Stimulated activated CD8-positive, alpha-beta memory T cell treated with anti-CD3 and anti-CD28 coated beads, Interleukin-12 subunit alpha, Interleukin-12 subunit beta, amount 100 ng/mL, for 24 hours (primary cell): ENCODE data around the gene TDRD5.
"Not testable (repeated sequence)": the region's sequence is repeated elsewhere in the genome, so short reads cannot be mapped to it uniquely, and the experiment has no call there.

ENCODE experiments used
- DNase-seq: peaks from one replicate; pipeline ENCODE4 v3.0.0-alpha.2; 2020; ENCODE audit errors: extremely low read depth

Gene TDRD5

DNA sequence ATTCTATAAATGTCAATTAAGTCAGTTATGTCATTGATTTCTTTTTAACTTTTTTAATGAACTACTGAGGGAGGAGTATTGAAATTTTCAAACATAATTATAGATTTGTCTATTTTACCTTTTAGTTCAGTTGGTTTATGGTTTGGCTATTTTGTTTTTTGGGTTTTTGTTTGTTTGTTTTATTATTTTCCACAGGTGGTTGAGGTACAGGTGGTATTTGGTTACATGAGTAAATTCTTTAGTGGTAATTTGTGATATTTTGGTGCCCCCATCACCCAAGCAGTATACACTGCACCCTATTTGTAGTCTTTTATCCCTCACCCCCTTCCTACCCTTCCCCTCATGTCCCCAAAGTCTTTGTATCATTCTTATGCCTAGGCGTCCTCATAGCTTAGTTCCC, 9.5 kb downstream of the TDRD5 start:
- no peak for DNase-seq

DNA sequence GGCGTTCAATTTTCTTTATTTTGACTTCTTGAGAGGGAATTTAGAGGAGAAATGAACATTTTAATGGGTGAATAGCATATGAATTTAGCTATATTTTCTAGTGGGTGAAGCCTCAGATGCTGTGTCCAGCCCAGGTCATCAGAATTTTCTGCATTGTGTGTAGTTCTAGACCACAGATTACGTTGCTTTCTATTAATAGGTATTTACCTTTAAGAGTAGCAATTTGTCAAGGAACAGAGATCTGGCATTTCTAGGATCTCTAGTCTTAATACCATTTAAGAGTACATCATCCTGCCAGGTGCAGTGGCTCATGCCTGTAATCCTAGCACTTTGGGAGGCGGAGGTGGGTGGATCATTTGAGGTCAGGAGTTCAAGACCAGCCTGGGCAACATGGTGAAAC, 20.7 kb downstream of the TDRD5 start:
- no peak for DNase-seq

- DNase-seq = no peak
Observed at GRCh38 chr1:179630719-179631118, 39.1 kb downstream of the TDRD5 start.

GRCh38 chr1:179632868-179633267, 41.2 kb downstream of the TDRD5 start:
- DNase-seq = no peak

DNA sequence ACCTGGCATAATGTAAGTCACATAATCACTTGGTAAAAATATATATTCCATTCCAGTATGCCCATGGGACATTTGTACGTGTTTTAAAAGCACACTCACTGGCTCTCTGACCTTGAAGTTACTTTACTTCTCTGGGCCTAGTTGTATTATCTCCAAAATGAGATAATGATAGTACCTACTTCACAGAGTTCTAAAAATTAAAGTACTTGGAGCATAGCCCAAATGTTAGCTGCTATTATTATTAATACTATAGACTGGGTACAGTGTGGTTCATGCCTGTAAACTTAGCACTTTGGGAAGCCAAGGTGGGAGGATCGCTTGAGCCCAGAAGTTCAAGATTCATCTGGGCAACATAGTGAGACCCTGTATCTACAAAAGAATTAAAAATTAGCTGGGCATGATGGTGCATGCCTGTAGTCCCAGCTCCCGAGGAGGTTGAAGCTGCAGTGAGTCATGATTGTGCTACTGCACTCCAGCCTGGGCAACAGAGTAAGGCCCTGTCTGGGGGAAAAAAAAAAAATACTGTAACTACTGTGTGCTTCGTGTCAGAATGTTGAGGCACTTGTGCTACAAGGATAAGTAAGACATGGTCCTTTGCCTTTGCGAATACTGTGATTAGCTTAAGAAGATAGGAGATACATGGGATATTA, 45.7 kb downstream of the TDRD5 start:
- DNase-seq = no peak

DNA sequence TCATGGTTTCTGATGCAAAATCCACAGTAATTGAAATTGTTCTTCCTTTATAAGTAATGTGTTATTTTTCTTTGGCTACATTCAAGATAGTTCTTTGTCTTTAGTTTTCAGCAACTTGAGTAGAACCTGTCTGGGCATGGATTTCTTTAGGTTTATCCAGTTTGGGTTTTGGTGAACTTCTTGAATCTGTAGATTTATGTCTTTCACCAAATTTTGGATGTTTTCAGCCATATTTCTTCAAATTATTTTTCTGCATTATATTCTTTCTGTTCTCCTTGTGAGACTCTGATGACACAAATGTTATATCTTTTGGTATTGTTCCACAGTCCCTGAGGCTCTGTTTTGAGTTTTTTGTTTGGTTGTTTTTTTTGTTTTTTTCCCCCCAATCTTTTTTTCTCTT, 69.4 kb downstream of the TDRD5 start:
- no peak for DNase-seq

DNA sequence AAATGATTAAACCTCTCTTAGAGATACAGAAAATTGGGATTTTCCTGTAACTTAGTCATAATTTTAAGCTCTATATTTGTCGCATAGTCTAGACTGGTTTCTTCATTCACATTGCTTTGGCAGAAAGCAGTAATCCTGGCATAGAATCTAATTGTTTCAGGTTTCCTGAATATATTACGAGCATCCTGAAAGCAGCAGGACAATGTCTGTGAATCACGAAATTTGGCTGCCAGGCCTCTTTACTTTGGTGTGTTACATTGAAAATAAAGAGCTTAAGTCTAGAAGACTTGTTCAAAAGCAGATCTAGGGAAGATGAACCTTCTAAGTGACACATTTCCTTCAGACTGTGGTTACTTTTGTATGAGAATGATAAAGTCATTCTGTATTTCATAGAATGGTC, 72.2 kb downstream of the TDRD5 start:
- no peak for DNase-seq

GRCh38 chr1:179677882-179678281, 86.2 kb downstream of the TDRD5 start:
- no peak for DNase-seq

GRCh38 chr1:179694530-179694929, 102.9 kb downstream of the TDRD5 start:
- DNase-seq = not testable (repeated sequence)

DNA sequence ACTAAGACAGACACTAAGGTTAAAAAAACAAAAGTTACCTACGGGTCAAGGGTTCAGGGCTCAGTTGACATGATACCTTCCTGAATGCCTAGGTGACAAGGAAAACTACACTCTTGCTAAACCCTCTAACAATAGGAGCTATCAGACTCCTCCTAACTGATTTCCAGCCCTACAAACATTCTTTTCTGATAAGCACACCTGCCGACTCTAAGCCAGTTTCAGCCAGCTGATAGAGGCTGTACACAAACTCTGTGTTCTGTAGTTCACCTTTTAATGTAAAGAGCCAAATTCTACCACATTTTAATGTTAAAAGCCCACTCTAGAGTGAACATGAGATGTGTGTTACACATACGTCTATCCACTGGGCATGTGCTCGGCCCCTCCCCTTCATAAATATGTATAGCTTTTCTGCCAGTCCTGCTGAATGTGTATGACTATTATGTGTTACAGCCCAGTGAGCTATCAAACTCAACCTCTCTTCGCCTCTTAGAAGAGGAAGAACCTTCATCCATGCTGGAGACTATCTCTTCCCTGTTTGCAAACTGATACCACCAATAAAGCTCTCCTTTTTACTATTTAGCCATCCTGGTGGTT, 111.4 kb downstream of the TDRD5 start:
- no peak for DNase-seq

DNA sequence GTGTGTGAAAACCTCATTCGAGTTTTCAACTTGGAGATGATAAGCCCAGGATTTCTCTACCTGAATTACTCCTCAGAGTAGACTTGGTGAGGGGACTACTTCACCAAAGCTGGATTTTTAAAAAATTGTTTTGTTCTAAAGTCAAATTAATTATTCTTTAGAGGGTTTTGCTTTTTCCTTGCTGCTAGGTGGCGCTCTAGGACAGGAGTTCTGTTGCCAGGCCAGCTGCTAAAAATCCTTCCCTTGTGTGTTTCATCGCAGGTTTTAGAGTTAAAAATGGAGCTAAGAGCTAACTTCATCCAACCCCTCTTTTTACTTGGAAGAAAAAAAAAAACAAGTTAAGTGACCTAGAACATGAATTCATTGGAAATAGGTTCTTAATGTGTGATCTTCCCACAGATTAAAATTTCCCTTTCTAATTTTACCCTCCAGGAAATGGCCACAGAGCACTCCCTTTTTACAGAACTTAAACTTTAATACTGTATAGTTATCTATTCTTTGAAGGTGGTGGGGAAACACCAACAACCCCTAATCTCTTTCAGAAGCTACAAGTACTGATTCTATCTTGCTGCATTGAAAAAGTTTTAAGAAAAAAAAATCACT, 114.8 kb downstream of the TDRD5 start:
- peak; percentile 1 for DNase-seq

GRCh38 chr1:179707406-179707805, 115.8 kb downstream of the TDRD5 start:
- no peak for DNase-seq

DNA sequence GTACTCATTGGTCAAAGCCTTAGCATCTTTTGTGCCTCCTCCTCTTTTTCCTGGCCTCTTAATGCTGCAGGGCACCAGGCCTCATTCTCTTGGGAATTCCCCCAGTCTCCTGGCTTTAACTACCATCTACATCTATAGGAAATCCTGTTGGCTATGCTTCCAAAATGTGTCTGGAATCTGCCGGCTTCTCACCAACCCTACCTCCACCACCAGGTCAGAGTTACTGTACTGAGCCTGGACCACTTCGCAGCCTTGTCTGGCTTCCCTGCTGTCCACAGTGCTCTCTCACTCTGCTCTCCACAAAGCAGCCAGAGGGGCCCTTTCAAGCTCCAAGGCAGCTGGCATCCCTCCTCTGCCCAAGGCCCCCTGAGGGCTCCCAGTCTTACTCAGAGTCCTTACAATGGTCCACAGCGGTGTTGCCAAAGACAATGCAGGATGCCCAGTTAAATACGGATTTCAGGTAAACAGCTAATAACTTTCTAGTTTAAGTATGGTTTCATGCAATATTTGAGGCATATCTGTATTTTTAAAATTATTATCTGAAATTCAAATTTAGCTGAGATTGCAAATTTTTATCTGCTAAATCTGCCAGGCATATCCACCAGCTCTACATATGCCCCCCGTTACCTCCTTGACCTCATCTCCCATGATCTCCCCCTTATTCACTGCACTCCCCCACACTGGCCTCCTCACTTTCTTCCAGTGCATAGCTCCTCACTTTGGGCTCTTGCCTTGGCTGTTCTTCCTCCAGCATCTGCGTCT, 117.0 kb downstream of the TDRD5 start:
- DNase-seq = no peak

GRCh38 chr1:179709841-179710329, 118.3 kb downstream of the TDRD5 start:
- no peak for DNase-seq

- no peak for DNase-seq
Observed at GRCh38 chr1:179714159-179714558, 122.5 kb downstream of the TDRD5 start.

DNA sequence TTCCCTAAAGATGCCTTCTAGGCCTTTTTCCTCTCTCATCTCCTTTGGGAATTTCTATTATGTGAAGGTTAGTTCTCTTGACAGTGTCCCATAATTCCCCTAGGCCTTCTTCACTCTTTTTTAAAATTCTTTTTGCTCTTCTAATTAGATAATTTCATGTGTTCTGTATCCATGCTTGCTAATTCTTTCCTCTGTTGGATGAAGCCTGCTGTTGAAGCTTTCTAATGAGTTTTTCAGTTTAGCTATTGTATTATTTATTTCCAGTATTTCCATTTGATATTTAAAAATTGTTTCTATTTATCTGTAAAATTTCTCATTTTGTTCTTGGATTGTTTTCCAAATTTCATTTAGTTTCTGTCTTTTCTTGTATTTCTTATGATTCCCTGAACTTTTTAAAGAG, 123.0 kb downstream of the TDRD5 start:
- DNase-seq = no peak

- no peak for DNase-seq
Observed at GRCh38 chr1:179719272-179719671, 127.6 kb downstream of the TDRD5 start.

- DNase-seq = no peak
Observed at GRCh38 chr1:179728271-179728670, 136.6 kb downstream of the TDRD5 start.

DNA sequence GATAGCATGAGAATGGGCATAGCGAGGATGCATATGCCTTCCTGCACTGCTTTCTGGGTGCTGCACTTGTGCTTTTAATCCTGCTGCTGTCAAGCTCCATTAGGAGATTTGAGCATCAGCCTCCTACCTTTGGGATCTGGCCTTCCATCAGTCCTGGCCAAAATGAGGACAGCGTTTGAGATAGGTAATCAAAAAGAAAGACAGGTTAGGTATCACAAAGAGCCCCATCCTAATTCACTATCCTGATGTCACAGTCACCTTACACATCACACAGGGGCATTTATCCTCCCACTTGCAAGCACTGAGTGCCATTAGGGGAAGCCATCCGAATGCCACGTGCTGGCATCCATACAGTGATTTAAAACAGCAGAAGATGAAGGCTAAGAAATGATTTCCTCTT, 138.2 kb downstream of the TDRD5 start:
- no peak for DNase-seq

- no peak for DNase-seq
Observed at GRCh38 chr1:179731643-179732042, 140.0 kb downstream of the TDRD5 start.
